Mesodermal cell (in vitro differentiated cells): ENCODE data around the gene OR2M7.
"Not testable (repeated sequence)": the region's sequence is repeated elsewhere in the genome, so short reads cannot be mapped to it uniquely, and the experiment has no call there.

Source experiments
- H3K27ac ChIP-seq: 2 replicates; pipeline ENCODE4 v1.7.0; 2013; ENCODE audit warnings: mild to moderate bottlenecking, low read depth, low read length, moderate library complexity; ENCODE audit not compliant: severe bottlenecking
- H3K36me3 ChIP-seq: 2 replicates; pipeline ENCODE4 v1.7.1; 2013; ENCODE audit warnings: mild to moderate bottlenecking, low read length, moderate library complexity; ENCODE audit not compliant: control insufficient read depth, insufficient read depth
- H3K4me1 ChIP-seq: one replicate; pipeline ENCODE4 v1.7.1; 2013; ENCODE audit warnings: mild to moderate bottlenecking, low read length; ENCODE audit not compliant: insufficient read depth, control insufficient read depth, poor library complexity, severe bottlenecking
- H3K4me3 ChIP-seq: 2 replicates; pipeline ENCODE4 v1.7.0; 2013; ENCODE audit warnings: low read length, control low read depth, mild to moderate bottlenecking; ENCODE audit not compliant: insufficient read depth, poor library complexity, severe bottlenecking; ENCODE audit errors: extremely low read depth
- H3K9me3 ChIP-seq: 2 replicates; pipeline ENCODE4 v1.7.1; 2013; ENCODE audit warnings: mild to moderate bottlenecking, low read length, moderate library complexity; ENCODE audit not compliant: control insufficient read depth
- WGBS, 2 experiments: methylation state at CpG; one replicate each; pipeline ENCODE4 v1.1.5; 2013; ENCODE audit warnings: missing lambda C conversion rate in 2 of 2; ENCODE audit not compliant: insufficient coverage in 2 of 2; 5-methylcytosine and 5-hydroxymethylcytosine counted together

Gene OR2M7

GRCh38 chr1:248305672-248306071, 18.7 kb downstream of the OR2M7 start:
- H3K27ac ChIP-seq, H3K4me1 ChIP-seq, H3K4me3 ChIP-seq, H3K36me3 ChIP-seq: not testable (repeated sequence)
- peaks cover 24% of the 10 kb centered on the region for H3K9me3 ChIP-seq
- WGBS, 2 experiments = 73 to 93% methylated on average over 3 to 7 of the region's 9 CpGs

GRCh38 chr1:248303324-248303723, 21.0 kb downstream of the OR2M7 start, which contains the start of gene OR2T12:
OR2T12 (minus strand) TSS chr1:248303424; CDS start chr1:248295578, 7,846 bp downstream.
- no CpG with 5 or more reads among the region's 1 CpG for WGBS, 2 experiments
- Histone ChIP-seq H3K4me1 (no peaks in the 10 kb centered on the region), H3K9me3 (peaks cover 23% of the 10 kb centered on the region), H3K27ac (no peak within 1 kb of the TSS), H3K36me3 (no peaks in the 10 kb centered on the region), H3K4me3 (no peak within 1 kb of the TSS)

GRCh38 chr1:248288391-248288790, 36.0 kb downstream of the OR2M7 start:
- no peaks in the 10 kb centered on the region for H3K36me3 ChIP-seq
- peaks cover 40% of the 10 kb centered on the region for H3K9me3 ChIP-seq
- H3K4me3 ChIP-seq = no peak overlapping the region
- no peak overlapping the region for H3K27ac ChIP-seq
- H3K4me1 ChIP-seq = no peaks in the 10 kb centered on the region
- no CpG with 5 or more reads among the region's 6 CpGs for whole genome bisulfite sequencing, 2 experiments

GRCh38 chr1:248277876-248278275, 46.5 kb downstream of the OR2M7 start, which contains the start of gene OR2T33:
OR2T33 (minus strand) TSS chr1:248277976; CDS start chr1:248273814, 4,162 bp downstream.
- peaks cover 45% of the 10 kb centered on the region for H3K9me3 ChIP-seq
- no peak within 1 kb of the TSS for H3K4me3 ChIP-seq
- H3K27ac ChIP-seq = no peak within 1 kb of the TSS
- H3K4me1 ChIP-seq = no peaks in the 10 kb centered on the region
- WGBS, 2 experiments = 20% methylated on average over 1 of the region's 1 CpG; no CpG with 5 or more reads in 1 of the 2 experiments
- no peaks in the 10 kb centered on the region for H3K36me3 ChIP-seq
